OCI-LY7 (cell line): Measurements from ENCODE around the gene GABRG3. TPM values are rescaled to one million over a fixed set of nuclear protein-coding genes. Genes with fewer than 3 reads are reported as not detected.

ENCODE experiments used
- BruUV-seq: library from RNA; stranded (reverse); fragments of 400-500 nt; replicated peaks from 2 replicates; lab custom pipeline; 2021; lab: Mats Ljungman, UMichigan
- CTCF ChIA-PET: fragments of 300-600 bp; sonication (Branson Sonifier 250); formaldehyde crosslinking; loops from one replicate; lab custom pipeline; 2022; ENCODE audit warnings: antibody characterized with exemption; ENCODE audit not compliant: unreplicated experiment; lab: Charles Lee
- POLR2A ChIA-PET: fragments of 300-600 bp; sonication (Branson Sonifier 250); formaldehyde crosslinking; loops from one replicate; lab custom pipeline; 2022; ENCODE audit warnings: antibody characterized with exemption; lab: Charles Lee
- DNase-seq: peaks from one replicate; pipeline ENCODE4 v3.0.0-alpha.2; 2015; ENCODE audit warnings: low spot score
- H2AFZ ChIP-seq: fragments of 200-600 bp; sonication (generic), shearing (Covaris generic); 2 replicates; pipeline ENCODE4 v1.6.1; 2014; ENCODE audit warnings: mild to moderate bottlenecking, antibody characterized with exemption, low read length, moderate library complexity
- H3K27ac ChIP-seq: fragments of 200-600 bp; sonication (generic); 2 replicates; pipeline ENCODE4 v1.5.1; 2014; ENCODE audit warnings: mixed run types, low read depth, mild to moderate bottlenecking, moderate library complexity, low read length, inconsistent platforms; ENCODE audit not compliant: poor library complexity, severe bottlenecking
- H3K36me3 ChIP-seq: fragments of 200-600 bp; sonication (generic); 2 replicates; pipeline ENCODE4 v1.6.1; 2014; ENCODE audit warnings: mild to moderate bottlenecking, antibody characterized with exemption, low read length, moderate library complexity, mixed read lengths; ENCODE audit not compliant: insufficient read depth
- H3K4me1 ChIP-seq: fragments of 200-600 bp; sonication (generic); 2 replicates; pipeline ENCODE4 v1.5.1; 2014; ENCODE audit warnings: mild to moderate bottlenecking, low read length; ENCODE audit not compliant: insufficient read depth, poor library complexity, severe bottlenecking
- H3K4me2 ChIP-seq: fragments of 200-600 bp; sonication (generic); 2 replicates; pipeline ENCODE4 v1.6.1; 2014; ENCODE audit warnings: mild to moderate bottlenecking, low read length
- H3K4me3 ChIP-seq: fragments of 200-600 bp; sonication (generic); 2 replicates; pipeline ENCODE4 v1.5.1; 2014; ENCODE audit warnings: mild to moderate bottlenecking, low read depth, low read length; ENCODE audit not compliant: poor library complexity, severe bottlenecking
- H3K79me2 ChIP-seq: fragments of 200-600 bp; sonication (generic); 2 replicates; pipeline ENCODE4 v1.6.1; 2016; ENCODE audit warnings: low read depth, mild to moderate bottlenecking, low read length, moderate library complexity, mixed read lengths; ENCODE audit not compliant: insufficient read depth
- H3K9me2 ChIP-seq: fragments of 200-600 bp; sonication (generic); 2 replicates; pipeline ENCODE4 v1.6.1; 2016; ENCODE audit warnings: mild to moderate bottlenecking, low read length, mixed read lengths; ENCODE audit not compliant: insufficient read depth
- H3K9me3 ChIP-seq: fragments of 200-600 bp; sonication (generic); 2 replicates; pipeline ENCODE4 v1.6.1; 2014; ENCODE audit warnings: mild to moderate bottlenecking, mixed run types, low read length, mixed read lengths
- H4K20me1 ChIP-seq: fragments of 200-600 bp; sonication (generic); 2 replicates; pipeline ENCODE4 v1.6.1; 2014; ENCODE audit warnings: mild to moderate bottlenecking, antibody characterized with exemption, low read length, moderate library complexity, mixed read lengths; ENCODE audit not compliant: insufficient read depth
- EZH2phosphoT487 ChIP-seq: fragments of 200-600 bp; sonication (generic); IDR thresholded peaks from 2 replicates; pipeline ENCODE4 v1.6.1; 2018; ENCODE audit warnings: low read depth, borderline replicate concordance, mild to moderate bottlenecking, mixed run types, antibody characterized with exemption, low read length, moderate library complexity, mixed read lengths
- intact Hi-C: fragments of 100-400 bp; cut with micrococcal nuclease; formaldehyde crosslinking; loops from one replicate; pipeline ENCODE4 v1.10.0; 2022; ENCODE audit not compliant: unreplicated experiment
- total RNA-seq, 2 experiments: library from RNA; depleted of rRNA in 1 of 2; stranded (reverse); fragments of >200 nt in 1 of 2; shearing (Covaris generic) in 1 of 2; gene quantifications; 2 replicates each; pipeline ENCODE4 v1.2.3, GENCODE V29; 2014 to 2022
- TF ChIP-seq, protein P1 (sequence below): fragments of 200-600 bp; sonication (generic); conservative IDR thresholded peaks from 2 replicates; pipeline ENCODE4 v1.5.1; 2014; ENCODE audit warnings: mild to moderate bottlenecking, antibody characterized with exemption, low read length, moderate library complexity, mixed read lengths

Gene GABRG3
- total RNA-seq, 2 experiments from 2014 or later = not detected

DNA sequence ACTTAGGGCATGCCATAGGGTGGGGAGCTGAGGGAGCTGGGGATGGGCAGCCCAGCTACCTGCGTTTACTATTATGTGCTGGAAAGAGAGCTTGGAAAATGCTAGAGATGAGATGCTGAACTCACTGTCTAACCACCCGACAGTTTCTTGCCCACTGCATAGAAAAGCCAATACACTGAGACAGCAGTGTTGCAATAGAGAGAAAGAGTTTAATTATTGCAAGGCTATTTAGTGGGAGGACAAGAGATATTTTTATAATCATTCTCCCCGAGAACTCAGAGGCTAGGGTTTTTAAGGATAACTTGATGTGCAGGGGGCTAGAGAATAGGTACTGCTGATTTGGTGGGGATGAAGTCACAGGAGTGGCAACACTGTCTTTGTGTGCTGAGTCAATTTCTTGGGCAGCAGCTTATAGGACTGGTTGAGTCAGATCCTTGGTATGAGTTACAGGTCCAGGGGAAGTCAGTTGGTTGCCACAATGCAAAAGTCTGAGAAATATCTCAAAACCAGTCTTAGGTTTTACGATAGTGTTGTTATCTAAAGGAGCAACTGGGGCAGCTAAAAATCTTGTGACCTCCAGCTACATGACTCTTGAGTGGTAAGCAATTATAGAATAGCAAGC lies 205.9 kb downstream of the GABRG3 start:
- DNase-seq = no peak

DNA sequence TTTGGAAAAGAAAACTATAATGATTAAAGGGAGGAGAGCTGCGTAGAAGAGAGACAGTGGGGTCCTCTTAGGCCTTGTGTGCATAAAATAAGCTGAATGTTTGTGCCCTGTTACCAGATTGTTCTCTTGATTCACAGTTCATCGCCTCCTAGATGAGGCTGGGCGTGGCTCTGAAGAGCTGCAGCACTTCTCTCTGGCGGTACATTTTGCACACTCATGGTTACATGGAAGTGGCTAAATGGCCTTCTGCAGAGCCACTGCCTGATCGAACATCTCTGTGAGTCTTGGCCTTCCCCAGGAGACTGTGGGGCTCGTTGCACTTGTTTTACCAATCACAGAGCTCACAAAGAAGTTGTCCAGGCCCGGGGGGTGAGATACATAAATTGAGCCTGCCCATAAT lies 208.8 kb downstream of the GABRG3 start:
- TF ChIP-seq, protein P1, sequence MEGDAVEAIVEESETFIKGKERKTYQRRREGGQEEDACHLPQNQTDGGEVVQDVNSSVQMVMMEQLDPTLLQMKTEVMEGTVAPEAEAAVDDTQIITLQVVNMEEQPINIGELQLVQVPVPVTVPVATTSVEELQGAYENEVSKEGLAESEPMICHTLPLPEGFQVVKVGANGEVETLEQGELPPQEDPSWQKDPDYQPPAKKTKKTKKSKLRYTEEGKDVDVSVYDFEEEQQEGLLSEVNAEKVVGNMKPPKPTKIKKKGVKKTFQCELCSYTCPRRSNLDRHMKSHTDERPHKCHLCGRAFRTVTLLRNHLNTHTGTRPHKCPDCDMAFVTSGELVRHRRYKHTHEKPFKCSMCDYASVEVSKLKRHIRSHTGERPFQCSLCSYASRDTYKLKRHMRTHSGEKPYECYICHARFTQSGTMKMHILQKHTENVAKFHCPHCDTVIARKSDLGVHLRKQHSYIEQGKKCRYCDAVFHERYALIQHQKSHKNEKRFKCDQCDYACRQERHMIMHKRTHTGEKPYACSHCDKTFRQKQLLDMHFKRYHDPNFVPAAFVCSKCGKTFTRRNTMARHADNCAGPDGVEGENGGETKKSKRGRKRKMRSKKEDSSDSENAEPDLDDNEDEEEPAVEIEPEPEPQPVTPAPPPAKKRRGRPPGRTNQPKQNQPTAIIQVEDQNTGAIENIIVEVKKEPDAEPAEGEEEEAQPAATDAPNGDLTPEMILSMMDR = no peak
- TF ChIP-seq EZH2phosphoT487 = no peak
- no peak overlapping the region for H3K27ac ChIP-seq
- no peaks in the 10 kb centered on the region for H3K36me3 ChIP-seq
- POLR2A ChIA-PET = no interaction called here
- intact Hi-C loops = no loop called here
- H2AFZ ChIP-seq = no peak overlapping the region
- no peaks in the 10 kb centered on the region for H4K20me1 ChIP-seq
- CTCF ChIA-PET = no interaction called here
- H3K4me3 ChIP-seq = no peak overlapping the region
- BruUV-seq = no TSS peak
- H3K4me1 ChIP-seq = no peaks in the 10 kb centered on the region
- no peaks in the 10 kb centered on the region for H3K9me2 ChIP-seq
- H3K4me2 ChIP-seq = no peak overlapping the region
- H3K79me2 ChIP-seq = no peaks in the 10 kb centered on the region
- H3K9me3 ChIP-seq = peaks cover 6% of the 10 kb centered on the region; the same call in 1 of the 2 replicates
- DNase-seq = no peak

More for the DNA sequence above, 205.9 kb downstream of the GABRG3 start:
- intact Hi-C loops = no loop called here
- peaks cover 6% of the 10 kb centered on the region; the same call in 1 of the 2 replicates for H3K9me3 ChIP-seq
- no peak overlapping the region for H3K4me3 ChIP-seq
- H3K27ac ChIP-seq = no peak overlapping the region
- H3K9me2 ChIP-seq = no peaks in the 10 kb centered on the region
- H3K36me3 ChIP-seq = no peaks in the 10 kb centered on the region
- BruUV-seq = no TSS peak
- H3K79me2 ChIP-seq = no peaks in the 10 kb centered on the region
- H3K4me2 ChIP-seq = no peak overlapping the region
- H3K4me1 ChIP-seq = no peaks in the 10 kb centered on the region
- no peak for TF ChIP-seq EZH2phosphoT487
- TF ChIP-seq, protein P1 = no peak
- POLR2A ChIA-PET = no interaction called here
- CTCF ChIA-PET = no interaction called here
- no peak overlapping the region for H2AFZ ChIP-seq
- no peaks in the 10 kb centered on the region for H4K20me1 ChIP-seq

DNA sequence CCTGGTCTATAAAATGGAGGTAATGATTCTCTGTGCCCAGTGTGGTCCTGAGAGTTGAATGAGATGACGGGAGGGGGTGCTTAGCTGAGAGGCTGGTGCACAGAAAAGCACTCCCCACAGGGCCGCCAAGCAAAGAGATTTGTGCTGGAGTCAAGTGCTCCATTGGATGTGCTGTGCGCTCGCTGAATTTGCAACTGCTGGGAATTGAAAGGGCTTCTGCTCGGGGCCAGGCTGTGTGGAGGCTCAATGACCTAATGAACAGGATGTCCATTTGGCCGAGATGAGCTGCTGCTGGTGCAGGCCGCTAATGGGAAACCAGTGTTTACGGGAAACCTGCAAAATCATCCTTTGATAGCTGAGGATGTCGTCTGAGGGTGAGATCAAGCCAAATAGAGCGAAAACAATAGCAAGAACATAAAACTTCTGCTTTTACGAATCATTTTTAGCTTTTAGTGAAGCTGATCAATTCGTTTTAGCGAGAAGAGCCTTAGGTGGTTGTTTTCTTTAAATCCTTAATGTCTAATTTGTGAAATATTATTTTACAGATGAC lies 211.7 kb downstream of the GABRG3 start:
- CTCF ChIA-PET = no interaction called here
- Histone ChIP-seq H3K4me2 (no peak overlapping the region), H3K79me2 (no peaks in the 10 kb centered on the region), H3K4me1 (no peaks in the 10 kb centered on the region), H2AFZ (no peak overlapping the region), H3K4me3 (no peak overlapping the region), H3K9me3 (no peaks in the 10 kb centered on the region), H3K9me2 (no peaks in the 10 kb centered on the region), H3K36me3 (no peaks in the 10 kb centered on the region), H3K27ac (no peak overlapping the region), H4K20me1 (no peaks in the 10 kb centered on the region)
- POLR2A ChIA-PET = no interaction called here
- BruUV-seq = no TSS peak
- TF ChIP-seq, protein P1 = no peak
- intact Hi-C loops = no loop called here
- DNase-seq = no peak
